Measurements from ENCODE around the gene KRT10. TPM values are rescaled to one million over a fixed set of nuclear protein-coding genes. Genes with fewer than 3 reads are reported as not detected.

KRT10 gene
- total RNA-seq, 1 experiment from 2014 or later, result 17.7 TPM

Other genes with a start within 250 kb of the KRT10 start
- 30.0 and 34.8 TPM in 2 replicates for gene SMARCE1, start 174.8 kb downstream of the KRT10 start, total RNA-seq (2014; rRNA removed; shearing (Covaris generic))
- gene KRT222, start 157.4 kb downstream of the KRT10 start, total RNA-seq (2014; rRNA removed; shearing (Covaris generic)), result not detected in 2 replicates
- not detected in 2 replicates for gene KRT24, start 118.9 kb downstream of the KRT10 start, total RNA-seq (2014; rRNA removed; shearing (Covaris generic))
- gene KRT25, start 67.3 kb downstream of the KRT10 start, total RNA-seq (2014; rRNA removed; shearing (Covaris generic)), result not detected in 2 replicates
- gene KRT26, start 50.4 kb downstream of the KRT10 start, total RNA-seq (2014; rRNA removed; shearing (Covaris generic)), result not detected in 2 replicates
- gene KRT27, start 40.1 kb downstream of the KRT10 start, total RNA-seq (2014; rRNA removed; shearing (Covaris generic)), result not detected in 2 replicates
- gene KRT28, start 22.7 kb downstream of the KRT10 start, total RNA-seq (2014; rRNA removed; shearing (Covaris generic)), result not detected in 2 replicates
- 0.33 and 0.39 TPM in 2 replicates for gene KRT12, start 44.6 kb upstream of the KRT10 start, total RNA-seq (2014; rRNA removed; shearing (Covaris generic))
- 189 and 203 TPM in 2 replicates for gene KRT20, start 62.6 kb upstream of the KRT10 start, total RNA-seq (2014; rRNA removed; shearing (Covaris generic))
- 3.3 and 4.1 TPM in 2 replicates for gene KRT23, start 115.0 kb upstream of the KRT10 start, total RNA-seq (2014; rRNA removed; shearing (Covaris generic))
- gene KRT39, start 144.3 kb upstream of the KRT10 start, total RNA-seq (2014; rRNA removed; shearing (Covaris generic)), result not detected in 2 replicates
- 2.4 and 2.7 TPM in 2 replicates for gene KRT40, start 161.7 kb upstream of the KRT10 start, total RNA-seq (2014; rRNA removed; shearing (Covaris generic))
- gene KRTAP3-3, start 171.6 kb upstream of the KRT10 start, total RNA-seq (2014; rRNA removed; shearing (Covaris generic)), result not detected in 2 replicates
- not detected in 2 replicates for gene KRTAP3-2, start 177.3 kb upstream of the KRT10 start, total RNA-seq (2014; rRNA removed; shearing (Covaris generic))
- not detected in 2 replicates for gene KRTAP3-1, start 186.5 kb upstream of the KRT10 start, total RNA-seq (2014; rRNA removed; shearing (Covaris generic))
- gene KRTAP1-5, start 204.6 kb upstream of the KRT10 start, total RNA-seq (2014; rRNA removed; shearing (Covaris generic)), result not detected in 2 replicates
- not detected in 2 replicates for gene KRTAP1-4, start 207.6 kb upstream of the KRT10 start, total RNA-seq (2014; rRNA removed; shearing (Covaris generic))
- gene KRTAP1-3, start 212.3 kb upstream of the KRT10 start, total RNA-seq (2014; rRNA removed; shearing (Covaris generic)), result not detected in 2 replicates
- gene KRTAP1-1, start 218.8 kb upstream of the KRT10 start, total RNA-seq (2014; rRNA removed; shearing (Covaris generic)), result 0.42 and 0.64 TPM in 2 replicates
- gene KRTAP2-1, start 224.7 kb upstream of the KRT10 start, total RNA-seq (2014; rRNA removed; shearing (Covaris generic)), result not detected in 2 replicates
- gene KRTAP2-2, start 232.6 kb upstream of the KRT10 start, total RNA-seq (2014; rRNA removed; shearing (Covaris generic)), result not detected in 2 replicates
- gene KRTAP2-3, start 237.5 kb upstream of the KRT10 start, total RNA-seq (2014; rRNA removed; shearing (Covaris generic)), result not detected in 2 replicates
- gene KRTAP2-4, start 243.3 kb upstream of the KRT10 start, total RNA-seq (2014; rRNA removed; shearing (Covaris generic)), result not detected in 2 replicates

Data from HT-29 (cell line).